Breast epithelium (tissue), 4 donors: ENCODE data around the gene GRIFIN. TPM values are rescaled to one million over a fixed set of nuclear protein-coding genes. Genes with fewer than 3 reads are reported as not detected.

Experiments used
- DNase-seq, 2 donors: peaks; one replicate each; pipeline ENCODE4 v3.0.0-alpha.2; 2019; ENCODE audit warnings: low spot score in 2 of 2
- H3K27ac ChIP-seq, 2 donors: fragments of 200-600 bp; sonication (generic) in 1 of 2; one replicate each; pipeline ENCODE4 v1.5.1; 2016 to 2019; ENCODE audit warnings: mild to moderate bottlenecking in 1 of 2
- H3K27me3 ChIP-seq, 2 donors: fragments of 200-600 bp; sonication (generic) in 1 of 2; one replicate each; pipeline versions ENCODE4 v1.5.1 to v1.6.0; 2017 to 2019; ENCODE audit warnings: control low read depth in 1 of 2, mild to moderate bottlenecking in 1 of 2
- H3K36me3 ChIP-seq: fragments of 200-600 bp; one replicate; pipeline ENCODE4 v1.5.1; 2019
- H3K4me1 ChIP-seq, 2 donors: fragments of 200-600 bp; sonication (generic); one replicate each; pipeline ENCODE4 v1.5.1; 2016 to 2019; ENCODE audit warnings: control low read depth in 1 of 2
- H3K4me3 ChIP-seq, 3 donors: fragments of 200-600 bp; sonication (generic); 1 replicate in 2 of 3; 2 replicates in 1 of 3; pipeline ENCODE4 v1.5.1; 2016 to 2019; ENCODE audit warnings: mild to moderate bottlenecking in 3 of 3, moderate library complexity in 2 of 3
- H3K9me3 ChIP-seq, 2 donors: fragments of 200-600 bp; sonication (generic) in 1 of 2; one replicate each; pipeline ENCODE4 v1.5.1; 2016 to 2019; ENCODE audit warnings: control low read depth in 1 of 2
- CTCF ChIP-seq, 3 donors: fragments of 450-650 bp; IDR thresholded peaks; one replicate each; pipeline ENCODE4 v1.5.1; 2016 to 2017; ENCODE audit warnings: antibody characterized with exemption in 3 of 3, mild to moderate bottlenecking in 3 of 3, moderate library complexity in 3 of 3
- POLR2A ChIP-seq: fragments of 450-650 bp; IDR thresholded peaks from one replicate; pipeline ENCODE4 v1.6.1; 2016; ENCODE audit warnings: antibody characterized with exemption, mild to moderate bottlenecking, moderate library complexity
- POLR2AphosphoS5 ChIP-seq, 3 donors: sonication (generic); formaldehyde crosslinking; IDR thresholded peaks; one replicate each; pipeline ENCODE4 v1.6.1; 2017; ENCODE audit warnings: antibody characterized with exemption in 3 of 3
- intact Hi-C: fragments of 100-400 bp; cut with DNase I; formaldehyde crosslinking; loops from one replicate; pipeline ENCODE4 v1.15.1; 2023; ENCODE audit warnings: low total_unique reads
- total RNA-seq, 3 donors: library from RNA; depleted of rRNA; stranded (reverse); fragments of >200 nt; gene quantifications; one replicate each; pipeline ENCODE4 v1.1.0, GENCODE V29; 2016

Gene GRIFIN
- total RNA-seq: not detected

- TF ChIP-seq CTCF (IDR thresholded peaks at IDR 0.05) (no peak), POLR2AphosphoS5 (IDR thresholded peaks at IDR 0.05) (no peak), POLR2A (no peak)
- H3K4me3 ChIP-seq: no peak within 1 kb of the TSS
- no peaks in the 10 kb centered on the region for H3K36me3 ChIP-seq
- no peaks in the 10 kb centered on the region for H3K9me3 ChIP-seq
- no peak for DNase-seq
- no peaks in the 10 kb centered on the region for H3K27me3 ChIP-seq
- intact Hi-C loops: loop anchor here (10.0 kb wide), 1 partner anchor 209 kb away; the partner anchor contains the start of gene AMZ1
- H3K27ac ChIP-seq: no peak within 1 kb of the TSS
- peaks cover 15 to 19% of the 10 kb centered on the region in 2 donors for H3K4me1 ChIP-seq
Observed at GRCh38 chr7:2476298-2476697, at the start of gene GRIFIN. GRIFIN (minus strand) TSS chr7:2476398; CDS start chr7:2476383, 15 bp downstream.

GRCh38 chr7:2524808-2525657 is 48.8 kb upstream of the GRIFIN start:
- peak overlapping the region; percentile 79 to 81 for H3K27ac ChIP-seq
- peaks cover 44 to 57% of the 10 kb centered on the region in 2 donors for H3K4me1 ChIP-seq
- TF ChIP-seq POLR2A: no peak
- TF ChIP-seq CTCF (IDR thresholded peaks at IDR 0.05): no peak
- no peak for TF ChIP-seq POLR2AphosphoS5 (IDR thresholded peaks at IDR 0.05)
- intact Hi-C loops: no loop called here
- peak overlapping the region in 1 of 3 donors; percentile 19 for H3K4me3 ChIP-seq
- H3K9me3 ChIP-seq: no peaks in the 10 kb centered on the region
- H3K36me3 ChIP-seq: no peaks in the 10 kb centered on the region
- DNase-seq: no peak
- H3K27me3 ChIP-seq: no peaks in the 10 kb centered on the region

- peak overlapping the region; percentile 50 to 85 (median 63) for H3K4me3 ChIP-seq
- peak; percentile 77 to 87 for DNase-seq
- intact Hi-C loops: no loop called here
Observed at GRCh38 chr7:2523941-2524807, 48.0 kb upstream of the GRIFIN start.

GRCh38 chr7:2523461-2523936 is 47.3 kb upstream of the GRIFIN start:
- intact Hi-C loops: no loop called here
- Histone ChIP-seq H3K9me3 (no peaks in the 10 kb centered on the region), H3K27ac (peak overlapping the region; percentile 79 to 81), H3K4me3 (peak overlapping the region; percentile 50 to 85 (median 63)), H3K4me1 (peaks cover 30 to 52% of the 10 kb centered on the region in 2 donors), H3K36me3 (no peaks in the 10 kb centered on the region), H3K27me3 (no peaks in the 10 kb centered on the region)
- no peak for TF ChIP-seq POLR2AphosphoS5 (IDR thresholded peaks at IDR 0.05)
- TF ChIP-seq CTCF (IDR thresholded peaks at IDR 0.05): no peak
- TF ChIP-seq POLR2A: no peak
- DNase-seq: peak in 1 of 2 donors; percentile 74

More at GRCh38 chr7:2523941-2524807, 48.0 kb upstream of the GRIFIN start:
- Histone ChIP-seq H3K27me3 (no peaks in the 10 kb centered on the region), H3K4me1 (peaks cover 37 to 53% of the 10 kb centered on the region in 2 donors), H3K36me3 (no peaks in the 10 kb centered on the region), H3K9me3 (no peaks in the 10 kb centered on the region), H3K27ac (peak overlapping the region; percentile 79 to 81)
- TF ChIP-seq POLR2A (no peak), POLR2AphosphoS5 (IDR thresholded peaks at IDR 0.05) (peak in 2 of 3 donors; percentile 14 to 29)

- DNase-seq: peak in 1 of 2 donors; percentile 87
- intact Hi-C loops: no loop called here
- peak overlapping the region; percentile 50 to 85 (median 63) for H3K4me3 ChIP-seq
- no peaks in the 10 kb centered on the region for H3K9me3 ChIP-seq
- H3K27ac ChIP-seq: peak overlapping the region; percentile 79 to 81
- H3K27me3 ChIP-seq: no peaks in the 10 kb centered on the region
- H3K36me3 ChIP-seq: no peaks in the 10 kb centered on the region
- no peak for TF ChIP-seq CTCF (IDR thresholded peaks at IDR 0.05)
- no peak for TF ChIP-seq POLR2AphosphoS5 (IDR thresholded peaks at IDR 0.05)
- no peak for TF ChIP-seq POLR2A
- peaks cover 26 to 52% of the 10 kb centered on the region in 2 donors for H3K4me1 ChIP-seq
Observed at GRCh38 chr7:2522780-2523433, 46.7 kb upstream of the GRIFIN start.
